ENCODE measurements around the gene MCRS1.
"Not testable (repeated sequence)": the region's sequence is repeated elsewhere in the genome, so short reads cannot be mapped to it uniquely, and the experiment has no call there.

The MCRS1 gene

GRCh38 chr12:49529414-49529813 is 38.5 kb downstream of the MCRS1 start:
- no peaks in the 10 kb centered on the region for H3K9me3 Mint-ChIP-seq
- H3K27me3 Mint-ChIP-seq: no peaks in the 10 kb centered on the region
- no peak overlapping the region for H3K27ac Mint-ChIP-seq
- H3K4me3 Mint-ChIP-seq: no peak overlapping the region
- no peaks in the 10 kb centered on the region for H3K36me3 Mint-ChIP-seq
- H3K4me1 Mint-ChIP-seq: no peaks in the 10 kb centered on the region

GRCh38 chr12:49527361-49528130 is 40.4 kb downstream of the MCRS1 start:
- Mint-ChIP-seq H3K36me3 (no peaks in the 10 kb centered on the region), H3K27me3 (no peaks in the 10 kb centered on the region), H3K4me3 (no peak overlapping the region), H3K4me1 (no peaks in the 10 kb centered on the region), H3K9me3 (no peaks in the 10 kb centered on the region), H3K27ac (no peak overlapping the region)

- Mint-ChIP-seq H3K27me3 (no peaks in the 10 kb centered on the region), H3K4me3 (no peak overlapping the region), H3K27ac (no peak overlapping the region), H3K4me1 (no peaks in the 10 kb centered on the region), H3K36me3 (no peaks in the 10 kb centered on the region), H3K9me3 (no peaks in the 10 kb centered on the region)
These were observed 42.0 kb downstream of the MCRS1 start for GRCh38 chr12:49525942-49526341.

GRCh38 chr12:49524660-49525324 is 43.1 kb downstream of the MCRS1 start:
- H3K9me3 Mint-ChIP-seq: no peaks in the 10 kb centered on the region
- H3K27ac Mint-ChIP-seq: no peak overlapping the region
- no peak overlapping the region for H3K4me3 Mint-ChIP-seq
- H3K27me3 Mint-ChIP-seq: no peaks in the 10 kb centered on the region
- no peaks in the 10 kb centered on the region for H3K36me3 Mint-ChIP-seq
- H3K4me1 Mint-ChIP-seq: no peaks in the 10 kb centered on the region

DNA sequence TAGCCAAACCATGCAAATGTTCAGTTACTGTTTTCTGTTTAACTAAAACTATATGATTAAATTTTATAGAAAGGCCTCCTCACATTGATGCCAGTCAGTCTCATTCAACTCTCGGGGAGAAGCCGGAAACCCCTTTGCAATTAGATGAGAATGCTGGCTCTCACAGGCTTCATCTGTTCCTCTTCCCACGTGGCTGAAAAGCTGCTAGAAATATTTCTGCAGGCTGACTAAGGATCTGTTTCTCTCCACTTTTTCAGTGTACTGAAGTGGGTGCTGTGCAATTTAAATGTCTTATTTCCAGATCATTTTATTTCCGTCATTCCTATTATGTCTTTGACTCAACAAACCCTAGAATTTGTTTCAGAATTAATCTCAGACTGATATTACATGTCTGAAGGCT is 46.6 kb downstream of the MCRS1 start:
- Mint-ChIP-seq H3K36me3 (no peaks in the 10 kb centered on the region), H3K9me3 (no peaks in the 10 kb centered on the region), H3K27ac (no peak overlapping the region)

GRCh38 chr12:49519574-49519936 is 48.4 kb downstream of the MCRS1 start:
- H3K4me1 Mint-ChIP-seq: peaks cover 6% of the 10 kb centered on the region
- H3K27ac Mint-ChIP-seq: no peak overlapping the region
- H3K4me3 Mint-ChIP-seq: no peak overlapping the region
- no peaks in the 10 kb centered on the region for H3K36me3 Mint-ChIP-seq
- H3K27me3 Mint-ChIP-seq: no peaks in the 10 kb centered on the region
- no peaks in the 10 kb centered on the region for H3K9me3 Mint-ChIP-seq

More for the DNA sequence above, 46.6 kb downstream of the MCRS1 start:
- Mint-ChIP-seq H3K4me3 (no peak overlapping the region), H3K27me3 (no peaks in the 10 kb centered on the region), H3K4me1 (peaks cover 6% of the 10 kb centered on the region)

GRCh38 chr12:49518914-49519573 is 48.9 kb downstream of the MCRS1 start:
- H3K27ac Mint-ChIP-seq: no peak overlapping the region
- H3K27me3 Mint-ChIP-seq: no peaks in the 10 kb centered on the region
- H3K9me3 Mint-ChIP-seq: no peaks in the 10 kb centered on the region
- H3K36me3 Mint-ChIP-seq: no peaks in the 10 kb centered on the region
- H3K4me1 Mint-ChIP-seq: peaks cover 6% of the 10 kb centered on the region
- no peak overlapping the region for H3K4me3 Mint-ChIP-seq

DNA sequence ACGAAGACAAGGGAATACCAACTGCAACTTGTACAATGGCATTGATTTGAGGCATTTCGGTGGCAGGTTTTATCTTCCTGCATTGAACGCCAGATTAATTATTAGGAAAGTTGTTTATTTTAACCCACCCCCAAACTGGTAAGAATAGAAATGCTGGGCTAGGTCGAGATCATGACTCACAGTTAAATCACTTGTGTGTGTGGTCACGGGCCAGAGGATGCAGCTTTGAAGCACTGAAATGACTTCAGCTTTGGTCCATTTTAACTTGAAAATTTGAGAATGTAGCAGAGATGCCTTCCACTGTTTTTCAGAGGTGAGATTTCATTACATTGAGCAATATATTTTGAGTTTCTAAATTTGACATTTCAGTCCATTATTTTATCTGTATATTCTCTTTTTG is 52.7 kb downstream of the MCRS1 start:
- H3K27me3 Mint-ChIP-seq: no peaks in the 10 kb centered on the region
- H3K4me3 Mint-ChIP-seq: no peak overlapping the region
- H3K36me3 Mint-ChIP-seq: no peaks in the 10 kb centered on the region
- H3K4me1 Mint-ChIP-seq: peaks cover 6% of the 10 kb centered on the region
- H3K9me3 Mint-ChIP-seq: no peaks in the 10 kb centered on the region
- no peak overlapping the region for H3K27ac Mint-ChIP-seq

DNA sequence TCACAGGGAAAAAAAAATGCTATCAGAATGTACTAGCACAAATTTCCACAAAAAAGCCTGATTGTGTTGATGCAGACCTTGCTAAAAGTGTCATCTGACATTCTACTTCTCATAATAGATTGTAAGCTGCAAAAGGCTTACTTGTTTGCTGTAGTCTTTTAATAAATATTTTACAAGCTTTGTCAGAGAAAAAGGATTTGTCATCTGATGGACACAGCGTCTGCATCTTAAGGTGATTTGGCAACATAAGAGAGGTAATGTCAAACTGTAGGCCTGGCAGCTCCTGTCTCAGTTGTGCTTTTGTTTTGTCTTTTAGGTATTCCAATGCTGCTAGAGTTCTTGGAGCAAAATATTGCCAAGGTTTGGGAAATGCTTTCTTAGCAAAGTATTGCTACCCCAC is 55.4 kb downstream of the MCRS1 start:
- no peaks in the 10 kb centered on the region for H3K27me3 Mint-ChIP-seq
- no peaks in the 10 kb centered on the region for H3K36me3 Mint-ChIP-seq
- H3K9me3 Mint-ChIP-seq: no peaks in the 10 kb centered on the region
- H3K27ac Mint-ChIP-seq: no peak overlapping the region
- H3K4me3 Mint-ChIP-seq: no peak overlapping the region
- H3K4me1 Mint-ChIP-seq: no peaks in the 10 kb centered on the region

DNA sequence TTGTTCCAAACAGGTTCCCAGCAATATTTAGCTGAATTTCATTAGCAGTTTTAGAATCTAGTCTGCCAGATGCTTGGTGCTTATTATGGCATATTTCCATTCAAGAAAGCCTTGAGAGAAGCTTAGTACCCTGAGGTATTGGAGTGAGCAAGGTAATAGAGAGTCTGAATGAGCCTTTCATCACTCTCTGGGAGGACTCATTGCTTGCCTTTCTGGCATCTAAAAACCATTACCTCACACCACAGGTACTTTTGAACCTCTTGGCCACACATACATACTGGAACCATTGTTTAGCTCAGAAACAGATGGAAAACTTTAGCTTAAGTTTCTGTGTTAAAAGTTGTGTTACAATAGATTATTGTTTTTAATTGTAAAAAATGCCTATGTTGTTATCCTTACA is 56.5 kb downstream of the MCRS1 start:
- Mint-ChIP-seq H3K27me3 (no peaks in the 10 kb centered on the region), H3K27ac (no peak overlapping the region), H3K9me3 (no peaks in the 10 kb centered on the region), H3K4me1 (no peaks in the 10 kb centered on the region), H3K4me3 (no peak overlapping the region), H3K36me3 (no peaks in the 10 kb centered on the region)

GRCh38 chr12:49509681-49510080 is 58.3 kb downstream of the MCRS1 start:
- not testable (repeated sequence) for H3K27ac Mint-ChIP-seq, H3K9me3 Mint-ChIP-seq, H3K4me1 Mint-ChIP-seq, H3K36me3 Mint-ChIP-seq, H3K27me3 Mint-ChIP-seq, H3K4me3 Mint-ChIP-seq
